Ishikawa (cell line): Measurements from ENCODE around the gene CD46.

Experiments
- CEBPB ChIP-seq: IDR thresholded peaks from 2 replicates; pipeline ENCODE4 v1.6.1; 2012
- CREB1 ChIP-seq: IDR thresholded peaks from 2 replicates; pipeline ENCODE4 v1.6.1; 2012; ENCODE audit warnings: low read depth
- EGR1 ChIP-seq: IDR thresholded peaks from 2 replicates; pipeline ENCODE4 v1.6.1; 2012
- EP300 ChIP-seq: IDR thresholded peaks from 2 replicates; pipeline ENCODE4 v1.6.1; 2012; ENCODE audit warnings: borderline replicate concordance
- FOXM1 ChIP-seq: IDR thresholded peaks from 2 replicates; pipeline ENCODE4 v1.6.1; 2012; ENCODE audit warnings: low read depth, borderline replicate concordance
- MAX ChIP-seq: IDR thresholded peaks from 2 replicates; pipeline ENCODE4 v1.6.1; 2012
- NFIC ChIP-seq: IDR thresholded peaks from 2 replicates; pipeline ENCODE4 v1.6.1; 2012
- RAD21 ChIP-seq: IDR thresholded peaks from 2 replicates; pipeline ENCODE4 v1.6.1; 2012; ENCODE audit warnings: low read depth
- REST ChIP-seq: IDR thresholded peaks from 2 replicates; pipeline ENCODE4 v1.6.1; 2012; ENCODE audit warnings: low read depth, mild to moderate bottlenecking
- TAF1 ChIP-seq: IDR thresholded peaks from 2 replicates; pipeline ENCODE4 v1.6.1; 2012; ENCODE audit warnings: low read depth, mild to moderate bottlenecking
- TCF12 ChIP-seq: IDR thresholded peaks from 2 replicates; pipeline ENCODE4 v1.6.1; 2012; ENCODE audit warnings: low read depth
- TEAD4 ChIP-seq: IDR thresholded peaks from 2 replicates; pipeline ENCODE4 v1.6.1; 2012
- YY1 ChIP-seq: IDR thresholded peaks from 2 replicates; pipeline ENCODE4 v1.6.1; 2012; ENCODE audit warnings: low read depth
- ZBTB7A ChIP-seq: IDR thresholded peaks from 2 replicates; pipeline ENCODE4 v1.6.1; 2012; ENCODE audit warnings: low read depth

Gene CD46

GRCh38 chr1:207747627-207748492 is 4.0 kb upstream of the CD46 start:
- TF ChIP-seq YY1 (peak; percentile 77), MAX (peak; percentile 79), TCF12 (no peak), REST (no peak), TEAD4 (no peak), CREB1 (no peak), EGR1 (no peak), ZBTB7A (no peak)

GRCh38 chr1:207748737-207749528 is 2.9 kb upstream of the CD46 start:
- TF ChIP-seq TEAD4 (peak; percentile 74), EP300 (peak; percentile 46; the same call in 1 of the 2 replicates), NFIC (peak; percentile 37; the same call in 1 of the 2 replicates), TCF12 (no peak), CEBPB (no peak)

GRCh38 chr1:207750631-207751305 is 1.1 kb upstream of the CD46 start:
- TF ChIP-seq NFIC (no peak), REST (no peak), EGR1 (no peak), TEAD4 (no peak), RAD21 (no peak), EP300 (no peak), ZBTB7A (no peak), YY1 (no peak), CREB1 (no peak), FOXM1 (no peak), TAF1 (no peak), CEBPB (no peak), TCF12 (no peak)

GRCh38 chr1:207752456-207752998 is 673 bp downstream of the CD46 start:
- TF ChIP-seq NFIC, result no peak
- peak; percentile 83 for TF ChIP-seq EGR1
- TF ChIP-seq EP300, result no peak
- peak; percentile 62; the same call in 1 of the 2 replicates for TF ChIP-seq MAX

GRCh38 chr1:207753611-207754010 is 1.8 kb downstream of the CD46 start:
- no peak for TF ChIP-seq RAD21
- TF ChIP-seq MAX, result no peak

- TF ChIP-seq MAX (no peak), EP300 (no peak), CREB1 (no peak), YY1 (no peak), ZBTB7A (no peak), TAF1 (no peak), CEBPB (no peak), FOXM1 (no peak)
Observed at GRCh38 chr1:207754011-207754410, 2.2 kb downstream of the CD46 start.
